WTC11 (cell line): ENCODE data around the gene TBL1XR1. TPM values are rescaled to one million over a fixed set of nuclear protein-coding genes. Genes with fewer than 3 reads are reported as not detected.

Source experiments
- ATAC-seq: fragments of 200-7000 bp; cut with Tn5 transposase; 2 replicates; pipeline ENCODE4 v1.10.0; 2021; ENCODE audit warnings: mild to moderate bottlenecking, moderate library complexity
- CTCF ChIA-PET: fragments of 300-600 bp; sonication (Branson Sonifier 250); formaldehyde crosslinking; loops from one replicate; lab custom pipeline; 2021; ENCODE audit warnings: antibody characterized with exemption; lab: Charles Lee
- POLR2A ChIA-PET: fragments of 350-600 bp; sonication (Branson Sonifier 250); formaldehyde crosslinking; loops from one replicate; lab custom pipeline; 2021; ENCODE audit warnings: antibody characterized with exemption; lab: Charles Lee
- DNase-seq: peaks from one replicate; pipeline ENCODE4 v3.0.0; 2021; ENCODE audit warnings: low spot score
- H3K27ac Mint-ChIP-seq: 2 replicates; pipeline ENCODE4 v1.8.0; 2021; ENCODE audit warnings: mixed read lengths
- H3K27me3 Mint-ChIP-seq: 2 replicates; pipeline ENCODE4 v1.8.0; 2021; ENCODE audit warnings: low read depth, mild to moderate bottlenecking, moderate library complexity, mixed read lengths
- H3K36me3 Mint-ChIP-seq: 2 replicates; pipeline ENCODE4 v1.8.0; 2021; ENCODE audit warnings: mixed read lengths
- H3K4me1 Mint-ChIP-seq: 2 replicates; pipeline ENCODE4 v1.8.0; 2022; ENCODE audit warnings: mixed read lengths
- H3K4me3 Mint-ChIP-seq: 2 replicates; pipeline ENCODE4 v1.8.0; 2021; ENCODE audit warnings: mild to moderate bottlenecking, moderate library complexity, mixed read lengths
- H3K9me3 Mint-ChIP-seq: 2 replicates; pipeline ENCODE4 v1.8.0; 2021; ENCODE audit warnings: mixed read lengths
- CREB1 ChIP-seq: sonication (generic); formaldehyde crosslinking; IDR thresholded peaks from 2 replicates; pipeline ENCODE4 v1.8.0; 2023; ENCODE audit warnings: mild to moderate bottlenecking, missing genetic modification reagents
- ESRRA ChIP-seq: sonication (generic); formaldehyde crosslinking; IDR thresholded peaks from 2 replicates; pipeline ENCODE4 v1.8.1; 2022; ENCODE audit warnings: mild to moderate bottlenecking, missing genetic modification reagents, borderline replicate concordance
- ETV6 ChIP-seq: sonication (generic); formaldehyde crosslinking; IDR thresholded peaks from 2 replicates; pipeline ENCODE4 v1.8.1; 2022; ENCODE audit warnings: mild to moderate bottlenecking, missing genetic modification reagents
- FOXJ3 ChIP-seq: sonication (generic); formaldehyde crosslinking; IDR thresholded peaks from 2 replicates; pipeline ENCODE4 v1.9.0; 2021; ENCODE audit warnings: missing genetic modification reagents, mild to moderate bottlenecking, borderline replicate concordance
- FOXP4 ChIP-seq: sonication (generic); formaldehyde crosslinking; IDR thresholded peaks from 2 replicates; pipeline ENCODE4 v1.8.0; 2022; ENCODE audit warnings: mild to moderate bottlenecking, missing genetic modification reagents
- GTF2I ChIP-seq: fragments of 250-450 bp; sonication (Bioruptor Pico); conservative IDR thresholded peaks from 2 replicates; pipeline ENCODE4 v1.4.0; 2021; ENCODE audit warnings: mild to moderate bottlenecking
- HMGXB4 ChIP-seq: sonication (generic); formaldehyde crosslinking; IDR thresholded peaks from 2 replicates; pipeline ENCODE4 v1.8.1; 2023; ENCODE audit warnings: mild to moderate bottlenecking, moderate library complexity, missing genetic modification reagents
- KAT7 ChIP-seq: sonication (generic); formaldehyde crosslinking; IDR thresholded peaks from 2 replicates; pipeline ENCODE4 v1.8.1; 2023; ENCODE audit warnings: missing genetic modification reagents, mild to moderate bottlenecking, borderline replicate concordance
- NR3C1 ChIP-seq: sonication (generic); formaldehyde crosslinking; conservative IDR thresholded peaks from 2 replicates; pipeline ENCODE4 v1.8.1; 2023; ENCODE audit warnings: low read depth, mild to moderate bottlenecking, missing genetic modification reagents
- PREB ChIP-seq: sonication (generic); formaldehyde crosslinking; IDR thresholded peaks from 2 replicates; pipeline ENCODE4 v1.8.1; 2022; ENCODE audit warnings: mild to moderate bottlenecking, missing genetic modification reagents, moderate library complexity, borderline replicate concordance
- PRRX2 ChIP-seq: fragments of 250-450 bp; sonication (Bioruptor Pico); IDR thresholded peaks from 2 replicates; pipeline ENCODE4 v1.8.0; 2021; ENCODE audit warnings: mild to moderate bottlenecking
- SOX15 ChIP-seq: fragments of 250-450 bp; sonication (Bioruptor Pico); IDR thresholded peaks from 2 replicates; pipeline ENCODE4 v1.9.0; 2021; ENCODE audit warnings: mild to moderate bottlenecking
- USF1 ChIP-seq: sonication (generic); formaldehyde crosslinking; IDR thresholded peaks from 2 replicates; pipeline ENCODE4 v1.8.0; 2022; ENCODE audit warnings: mild to moderate bottlenecking, missing genetic modification reagents
- USF2 ChIP-seq: sonication (generic); formaldehyde crosslinking; IDR thresholded peaks from 2 replicates; pipeline ENCODE4 v1.8.1; 2023; ENCODE audit warnings: mild to moderate bottlenecking, missing genetic modification reagents, moderate library complexity
- ZBTB21 ChIP-seq: sonication (generic); formaldehyde crosslinking; IDR thresholded peaks from 2 replicates; pipeline ENCODE4 v1.8.1; 2023; ENCODE audit warnings: mild to moderate bottlenecking, missing genetic modification reagents, borderline replicate concordance
- ZNF232 ChIP-seq: sonication (generic); formaldehyde crosslinking; IDR thresholded peaks from 2 replicates; pipeline ENCODE4 v1.8.0; 2022; ENCODE audit warnings: mild to moderate bottlenecking, missing genetic modification reagents
- ZNF317 ChIP-seq: sonication (generic); formaldehyde crosslinking; IDR thresholded peaks from 2 replicates; pipeline ENCODE4 v1.8.1; 2023; ENCODE audit warnings: low read depth, mild to moderate bottlenecking, moderate library complexity, missing genetic modification reagents, borderline replicate concordance
- ZNF423 ChIP-seq: fragments of 250-450 bp; sonication (Bioruptor Pico); IDR thresholded peaks from 2 replicates; pipeline ENCODE4 v2.1.2; 2022; ENCODE audit warnings: mild to moderate bottlenecking, moderate library complexity
- ZNF671 ChIP-seq: fragments of 250-450 bp; sonication (Bioruptor Pico); IDR thresholded peaks from 2 replicates; pipeline ENCODE4 v1.8.0; 2021; ENCODE audit warnings: mild to moderate bottlenecking
- total RNA-seq: library from RNA; stranded (reverse); gene quantifications from 3 replicates; pipeline ENCODE4 v1.2.3, GENCODE V29; 2021
- TF ChIP-seq, protein P1 (sequence below): sonication (generic); formaldehyde crosslinking; IDR thresholded peaks from 2 replicates; pipeline ENCODE4 v1.8.1; 2023; ENCODE audit warnings: mild to moderate bottlenecking, missing genetic modification reagents, borderline replicate concordance
- TF ChIP-seq, protein P2 (sequence below): sonication (generic); formaldehyde crosslinking; IDR thresholded peaks from 2 replicates; pipeline ENCODE4 v1.8.0; 2022; ENCODE audit warnings: mild to moderate bottlenecking, missing genetic modification reagents
- TF ChIP-seq, protein P3 (sequence below): fragments of 250-450 bp; sonication (Bioruptor Pico); IDR thresholded peaks from 2 replicates; pipeline ENCODE4 v2.1.2; 2022; ENCODE audit warnings: mild to moderate bottlenecking, moderate library complexity

Gene TBL1XR1
- total RNA-seq, 1 experiment from 2014 or later: 148 TPM

- TF ChIP-seq ETV6 (no peak), PRRX2 (CRISPR knock-in tag) (no peak), USF2 (CRISPR knock-in tag) (no peak), USF1 (CRISPR knock-in tag) (no peak), ZNF317 (CRISPR knock-in tag) (no peak), ZBTB21 (CRISPR knock-in tag) (no peak), GTF2I (no peak), ESRRA (CRISPR knock-in tag) (no peak), CREB1 (no peak)
- TF ChIP-seq, protein P1, sequence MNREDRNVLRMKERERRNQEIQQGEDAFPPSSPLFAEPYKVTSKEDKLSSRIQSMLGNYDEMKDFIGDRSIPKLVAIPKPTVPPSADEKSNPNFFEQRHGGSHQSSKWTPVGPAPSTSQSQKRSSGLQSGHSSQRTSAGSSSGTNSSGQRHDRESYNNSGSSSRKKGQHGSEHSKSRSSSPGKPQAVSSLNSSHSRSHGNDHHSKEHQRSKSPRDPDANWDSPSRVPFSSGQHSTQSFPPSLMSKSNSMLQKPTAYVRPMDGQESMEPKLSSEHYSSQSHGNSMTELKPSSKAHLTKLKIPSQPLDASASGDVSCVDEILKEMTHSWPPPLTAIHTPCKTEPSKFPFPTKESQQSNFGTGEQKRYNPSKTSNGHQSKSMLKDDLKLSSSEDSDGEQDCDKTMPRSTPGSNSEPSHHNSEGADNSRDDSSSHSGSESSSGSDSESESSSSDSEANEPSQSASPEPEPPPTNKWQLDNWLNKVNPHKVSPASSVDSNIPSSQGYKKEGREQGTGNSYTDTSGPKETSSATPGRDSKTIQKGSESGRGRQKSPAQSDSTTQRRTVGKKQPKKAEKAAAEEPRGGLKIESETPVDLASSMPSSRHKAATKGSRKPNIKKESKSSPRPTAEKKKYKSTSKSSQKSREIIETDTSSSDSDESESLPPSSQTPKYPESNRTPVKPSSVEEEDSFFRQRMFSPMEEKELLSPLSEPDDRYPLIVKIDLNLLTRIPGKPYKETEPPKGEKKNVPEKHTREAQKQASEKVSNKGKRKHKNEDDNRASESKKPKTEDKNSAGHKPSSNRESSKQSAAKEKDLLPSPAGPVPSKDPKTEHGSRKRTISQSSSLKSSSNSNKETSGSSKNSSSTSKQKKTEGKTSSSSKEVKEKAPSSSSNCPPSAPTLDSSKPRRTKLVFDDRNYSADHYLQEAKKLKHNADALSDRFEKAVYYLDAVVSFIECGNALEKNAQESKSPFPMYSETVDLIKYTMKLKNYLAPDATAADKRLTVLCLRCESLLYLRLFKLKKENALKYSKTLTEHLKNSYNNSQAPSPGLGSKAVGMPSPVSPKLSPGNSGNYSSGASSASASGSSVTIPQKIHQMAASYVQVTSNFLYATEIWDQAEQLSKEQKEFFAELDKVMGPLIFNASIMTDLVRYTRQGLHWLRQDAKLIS: no peak
- TF ChIP-seq, protein P2, sequence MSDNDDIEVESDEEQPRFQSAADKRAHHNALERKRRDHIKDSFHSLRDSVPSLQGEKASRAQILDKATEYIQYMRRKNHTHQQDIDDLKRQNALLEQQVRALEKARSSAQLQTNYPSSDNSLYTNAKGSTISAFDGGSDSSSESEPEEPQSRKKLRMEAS (CRISPR knock-in tag): no peak
- Mint-ChIP-seq H3K4me3 (no peak overlapping the region), H3K27me3 (no peaks in the 10 kb centered on the region), H3K4me1 (peaks cover 56% of the 10 kb centered on the region), H3K27ac (peak overlapping the region; percentile 66; the same call in 1 of the 2 replicates), H3K9me3 (peaks cover 35% of the 10 kb centered on the region), H3K36me3 (peaks cover 36% of the 10 kb centered on the region)
- DNase-seq (no peak), ATAC-seq (no peak)
- POLR2A ChIA-PET: no interaction called here
- CTCF ChIA-PET: no interaction called here
Observed at GRCh38 chr3:177089901-177090300, 107.4 kb downstream of the TBL1XR1 start.

GRCh38 chr3:177089110-177089509, 108.2 kb downstream of the TBL1XR1 start:
- H3K27ac Mint-ChIP-seq: peak overlapping the region; percentile 66
- H3K4me1 Mint-ChIP-seq: peaks cover 61% of the 10 kb centered on the region
- H3K27me3 Mint-ChIP-seq: no peaks in the 10 kb centered on the region
- peak; percentile 90 for ATAC-seq
- POLR2A ChIA-PET: no interaction called here
- CTCF ChIA-PET: no interaction called here
- peak; percentile 29 for DNase-seq
- TF ChIP-seq FOXJ3 (CRISPR knock-in tag): no peak
- no peak for TF ChIP-seq ZNF671 (CRISPR knock-in tag)
- TF ChIP-seq KAT7 (CRISPR knock-in tag): no peak
- no peak for TF ChIP-seq ZNF232 (CRISPR knock-in tag)
- TF ChIP-seq PREB (CRISPR knock-in tag): no peak
- TF ChIP-seq, all 79 proteins: peak for 0
- H3K36me3 Mint-ChIP-seq: peaks cover 34% of the 10 kb centered on the region
- no peak overlapping the region for H3K4me3 Mint-ChIP-seq
- peaks cover 27% of the 10 kb centered on the region for H3K9me3 Mint-ChIP-seq

DNA sequence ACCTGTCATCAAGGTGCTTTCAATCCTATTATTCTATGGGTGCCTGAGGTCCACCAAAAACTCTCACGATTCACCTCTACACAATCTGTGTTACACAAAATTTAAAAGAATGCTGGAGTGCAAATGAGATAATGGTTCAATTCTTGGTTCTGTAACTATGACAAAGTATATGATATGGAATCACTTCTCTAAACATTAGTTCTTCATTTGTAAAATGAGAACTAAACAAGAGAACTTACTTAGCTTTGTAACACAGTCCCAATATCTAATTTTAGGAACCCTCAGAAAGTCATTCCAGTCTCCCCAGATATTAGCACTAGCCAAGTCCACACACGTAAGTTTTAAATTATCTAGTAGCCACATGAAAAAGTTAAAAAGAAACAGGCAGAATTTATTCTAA, 111.5 kb downstream of the TBL1XR1 start:
- peaks cover 6% of the 10 kb centered on the region; the same call in 1 of the 2 replicates for H3K36me3 Mint-ChIP-seq
- no peak overlapping the region for H3K4me3 Mint-ChIP-seq
- no peaks in the 10 kb centered on the region for H3K9me3 Mint-ChIP-seq
- H3K4me1 Mint-ChIP-seq: peaks cover 57% of the 10 kb centered on the region
- no peaks in the 10 kb centered on the region for H3K27me3 Mint-ChIP-seq
- H3K27ac Mint-ChIP-seq: no peak overlapping the region
- DNase-seq (no peak), ATAC-seq (no peak)
- ChIA-PET CTCF (no interaction called here), POLR2A (no interaction called here)
- TF ChIP-seq HMGXB4 (CRISPR knock-in tag) (no peak), NR3C1 (CRISPR knock-in tag) (no peak), SOX15 (CRISPR knock-in tag) (no peak), FOXP4 (CRISPR knock-in tag) (no peak), KAT7 (CRISPR knock-in tag) (no peak), ZNF423 (no peak)
- TF ChIP-seq, protein P3, sequence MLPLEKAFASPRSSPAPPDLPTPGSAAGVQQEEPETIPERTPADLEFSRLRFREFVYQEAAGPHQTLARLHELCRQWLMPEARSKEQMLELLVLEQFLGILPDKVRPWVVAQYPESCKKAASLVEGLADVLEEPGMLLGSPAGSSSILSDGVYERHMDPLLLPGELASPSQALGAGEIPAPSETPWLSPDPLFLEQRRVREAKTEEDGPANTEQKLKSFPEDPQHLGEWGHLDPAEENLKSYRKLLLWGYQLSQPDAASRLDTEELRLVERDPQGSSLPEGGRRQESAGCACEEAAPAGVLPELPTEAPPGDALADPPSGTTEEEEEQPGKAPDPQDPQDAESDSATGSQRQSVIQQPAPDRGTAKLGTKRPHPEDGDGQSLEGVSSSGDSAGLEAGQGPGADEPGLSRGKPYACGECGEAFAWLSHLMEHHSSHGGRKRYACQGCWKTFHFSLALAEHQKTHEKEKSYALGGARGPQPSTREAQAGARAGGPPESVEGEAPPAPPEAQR (CRISPR knock-in tag): no peak
